ENCODE results near the gene ZNF641.

ZNF641 gene

DNA sequence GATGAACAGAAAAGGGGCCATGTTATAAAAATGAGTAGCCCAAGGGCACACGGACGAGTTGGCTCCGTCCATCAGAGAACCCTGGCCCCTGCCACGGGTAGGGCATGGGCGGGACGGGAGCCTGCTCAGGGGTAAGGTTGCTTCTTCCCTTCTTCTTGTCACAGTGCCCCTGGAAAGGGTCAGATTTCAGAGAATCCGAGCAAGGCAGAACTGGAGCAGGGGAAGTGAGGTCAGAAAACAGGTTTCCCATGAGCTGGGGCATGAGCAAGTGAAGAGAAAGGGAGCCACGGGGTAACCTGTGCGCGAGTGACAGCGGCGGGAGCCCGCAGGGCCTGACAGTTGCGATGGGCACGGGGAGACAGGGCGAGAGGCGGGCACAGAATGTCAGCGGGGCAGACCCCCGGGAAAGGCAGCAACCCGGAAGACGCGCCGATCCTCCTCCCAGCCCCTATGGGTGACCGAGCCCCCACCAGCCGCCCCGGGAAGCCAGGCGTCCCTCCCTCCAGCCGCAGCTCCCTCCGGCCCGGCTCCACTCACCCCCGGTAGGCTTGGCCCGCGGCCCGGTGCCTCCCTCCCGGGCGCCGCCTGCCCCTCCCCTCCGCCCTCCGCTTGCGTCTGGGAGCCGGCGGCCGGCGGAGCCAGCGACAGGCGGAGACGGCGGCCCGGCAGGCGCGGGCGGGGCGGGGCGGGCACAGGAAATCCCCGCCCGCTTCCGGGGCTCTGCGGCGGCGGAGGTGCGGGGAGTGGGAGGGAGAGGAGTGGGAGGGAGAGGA lies at the start of gene ZNF641:
Gene ZNF641 (minus strand): TSS at position 671 of the 773 bp plus-strand sequence. CDS start 2,829 bp downstream, outside the sequence.
- no peaks in the 10 kb centered on the region for H3K36me3 ChIP-seq (ENCODE audit: insufficient read depth, low read length)
- peak within 1 kb of the TSS; percentile 64 for H3K9ac ChIP-seq (ENCODE audit: low read depth, low read length)
- H3K4me1 ChIP-seq (ENCODE audit: insufficient read depth, low read length): no peaks in the 10 kb centered on the region
- H3K9me3 ChIP-seq (ENCODE audit: control insufficient read depth, insufficient read depth, low read length): no peaks in the 10 kb centered on the region

DNA sequence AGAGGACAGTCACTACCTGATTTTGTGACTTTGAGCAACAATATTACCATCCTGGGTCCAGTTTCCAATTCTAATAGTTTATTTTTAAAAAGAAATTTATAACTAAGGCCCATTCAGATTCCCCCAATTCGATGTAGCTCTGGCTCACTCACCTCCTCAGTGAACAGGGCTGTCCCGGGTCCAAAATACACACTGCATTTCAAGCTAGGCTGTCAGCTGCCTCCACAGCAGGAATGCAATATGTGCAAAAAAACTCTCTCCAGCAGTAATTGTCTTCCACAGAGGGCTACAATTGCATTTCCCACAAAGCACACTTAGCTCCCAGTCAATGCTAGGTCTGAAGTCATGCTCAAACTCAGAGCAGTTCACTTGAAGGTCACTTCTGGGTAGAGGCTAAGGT lies 39.3 kb upstream of the ZNF641 start:
- Histone ChIP-seq H3K4me1 (ENCODE audit: insufficient read depth, low read length) (no peaks in the 10 kb centered on the region), H3K9me3 (ENCODE audit: control insufficient read depth, insufficient read depth, low read length) (no peaks in the 10 kb centered on the region), H3K36me3 (ENCODE audit: insufficient read depth, low read length) (no peaks in the 10 kb centered on the region)

GRCh38 chr12:48389409-48389808 lies 38.7 kb upstream of the ZNF641 start:
- no peaks in the 10 kb centered on the region for H3K36me3 ChIP-seq (ENCODE audit: insufficient read depth, low read length)
- no peaks in the 10 kb centered on the region for H3K9me3 ChIP-seq (ENCODE audit: control insufficient read depth, insufficient read depth, low read length)

More for the DNA sequence above, 39.3 kb upstream of the ZNF641 start:
- H3K9ac ChIP-seq (ENCODE audit: low read depth, low read length): no peak overlapping the region

DNA sequence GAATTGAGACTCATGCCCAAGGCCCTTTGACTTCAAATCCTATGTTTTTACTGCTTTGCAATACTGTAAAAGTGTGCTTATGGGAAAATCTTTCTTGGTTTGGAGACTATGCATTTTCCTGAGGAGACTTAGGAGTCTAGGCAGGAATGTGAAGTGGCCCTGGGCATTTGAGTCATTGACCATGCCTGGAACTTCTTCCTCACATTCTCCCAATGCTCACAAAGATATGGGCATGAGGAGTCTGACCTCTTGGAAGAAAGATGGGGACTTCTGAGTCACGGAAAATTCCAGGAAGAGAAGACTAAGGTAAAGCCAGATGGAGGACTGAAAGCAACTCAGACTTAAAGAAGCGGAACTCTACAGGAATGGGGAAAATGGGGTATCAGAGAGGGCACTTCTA lies 38.2 kb upstream of the ZNF641 start:
- no peak overlapping the region for H3K9ac ChIP-seq (ENCODE audit: low read depth, low read length)
- no peaks in the 10 kb centered on the region for H3K9me3 ChIP-seq (ENCODE audit: control insufficient read depth, insufficient read depth, low read length)
- no peaks in the 10 kb centered on the region for H3K4me1 ChIP-seq (ENCODE audit: insufficient read depth, low read length)
- no peaks in the 10 kb centered on the region for H3K36me3 ChIP-seq (ENCODE audit: insufficient read depth, low read length)

More at GRCh38 chr12:48389409-48389808, 38.7 kb upstream of the ZNF641 start:
- H3K4me1 ChIP-seq (ENCODE audit: insufficient read depth, low read length): no peaks in the 10 kb centered on the region
- H3K9ac ChIP-seq (ENCODE audit: low read depth, low read length): no peak overlapping the region

- H3K9me3 ChIP-seq (ENCODE audit: control insufficient read depth, insufficient read depth, low read length): no peaks in the 10 kb centered on the region
- H3K9ac ChIP-seq (ENCODE audit: low read depth, low read length): no peak overlapping the region
- no peaks in the 10 kb centered on the region for H3K4me1 ChIP-seq (ENCODE audit: insufficient read depth, low read length)
- H3K36me3 ChIP-seq (ENCODE audit: insufficient read depth, low read length): no peaks in the 10 kb centered on the region
Measured at GRCh38 chr12:48388460-48388859, 37.7 kb upstream of the ZNF641 start.

GRCh38 chr12:48380596-48380995 lies 29.9 kb upstream of the ZNF641 start:
- no peaks in the 10 kb centered on the region for H3K9me3 ChIP-seq (ENCODE audit: control insufficient read depth, insufficient read depth, low read length)
- H3K4me1 ChIP-seq (ENCODE audit: insufficient read depth, low read length): no peaks in the 10 kb centered on the region
- H3K36me3 ChIP-seq (ENCODE audit: insufficient read depth, low read length): no peaks in the 10 kb centered on the region
- no peak overlapping the region for H3K9ac ChIP-seq (ENCODE audit: low read depth, low read length)

GRCh38 chr12:48379794-48380193 lies 29.1 kb upstream of the ZNF641 start:
- Histone ChIP-seq H3K9ac (ENCODE audit: low read depth, low read length) (no peak overlapping the region), H3K4me1 (ENCODE audit: insufficient read depth, low read length) (no peaks in the 10 kb centered on the region), H3K36me3 (ENCODE audit: insufficient read depth, low read length) (no peaks in the 10 kb centered on the region), H3K9me3 (ENCODE audit: control insufficient read depth, insufficient read depth, low read length) (no peaks in the 10 kb centered on the region)

- Histone ChIP-seq H3K36me3 (ENCODE audit: insufficient read depth, low read length) (no peaks in the 10 kb centered on the region), H3K4me1 (ENCODE audit: insufficient read depth, low read length) (no peaks in the 10 kb centered on the region), H3K9me3 (ENCODE audit: control insufficient read depth, insufficient read depth, low read length) (no peaks in the 10 kb centered on the region), H3K9ac (ENCODE audit: low read depth, low read length) (no peak overlapping the region)
Measured at GRCh38 chr12:48377646-48378045, 26.9 kb upstream of the ZNF641 start.

DNA sequence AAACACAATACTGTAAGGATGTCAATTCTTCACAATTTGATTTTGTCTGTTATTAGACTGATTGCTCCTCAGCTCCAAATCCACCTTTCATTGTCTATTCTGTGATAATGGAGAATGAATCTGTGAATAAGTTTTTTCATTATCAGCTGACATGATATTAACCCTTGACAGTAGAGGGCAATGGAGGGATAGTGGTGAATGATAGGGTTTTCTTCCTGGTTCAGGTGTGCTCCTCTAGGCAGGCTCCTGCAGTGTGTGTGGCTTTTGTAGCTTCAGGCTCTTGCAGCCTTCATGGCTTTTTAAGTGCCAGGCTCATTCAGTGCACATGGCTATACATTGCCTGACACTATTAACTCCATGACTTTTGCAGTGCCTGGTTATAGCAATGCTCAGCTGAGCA lies 23.4 kb upstream of the ZNF641 start:
- no peaks in the 10 kb centered on the region for H3K36me3 ChIP-seq (ENCODE audit: insufficient read depth, low read length)
- no peaks in the 10 kb centered on the region for H3K9me3 ChIP-seq (ENCODE audit: control insufficient read depth, insufficient read depth, low read length)
- H3K9ac ChIP-seq (ENCODE audit: low read depth, low read length): no peak overlapping the region
- H3K4me1 ChIP-seq (ENCODE audit: insufficient read depth, low read length): no peaks in the 10 kb centered on the region

GRCh38 chr12:48366131-48366530 lies 15.4 kb upstream of the ZNF641 start:
- Histone ChIP-seq H3K4me1 (ENCODE audit: insufficient read depth, low read length) (peaks cover 6% of the 10 kb centered on the region; the same call in 1 of the 2 replicates), H3K36me3 (ENCODE audit: insufficient read depth, low read length) (no peaks in the 10 kb centered on the region), H3K9me3 (ENCODE audit: control insufficient read depth, insufficient read depth, low read length) (no peaks in the 10 kb centered on the region), H3K9ac (ENCODE audit: low read depth, low read length) (no peak overlapping the region)

DNA sequence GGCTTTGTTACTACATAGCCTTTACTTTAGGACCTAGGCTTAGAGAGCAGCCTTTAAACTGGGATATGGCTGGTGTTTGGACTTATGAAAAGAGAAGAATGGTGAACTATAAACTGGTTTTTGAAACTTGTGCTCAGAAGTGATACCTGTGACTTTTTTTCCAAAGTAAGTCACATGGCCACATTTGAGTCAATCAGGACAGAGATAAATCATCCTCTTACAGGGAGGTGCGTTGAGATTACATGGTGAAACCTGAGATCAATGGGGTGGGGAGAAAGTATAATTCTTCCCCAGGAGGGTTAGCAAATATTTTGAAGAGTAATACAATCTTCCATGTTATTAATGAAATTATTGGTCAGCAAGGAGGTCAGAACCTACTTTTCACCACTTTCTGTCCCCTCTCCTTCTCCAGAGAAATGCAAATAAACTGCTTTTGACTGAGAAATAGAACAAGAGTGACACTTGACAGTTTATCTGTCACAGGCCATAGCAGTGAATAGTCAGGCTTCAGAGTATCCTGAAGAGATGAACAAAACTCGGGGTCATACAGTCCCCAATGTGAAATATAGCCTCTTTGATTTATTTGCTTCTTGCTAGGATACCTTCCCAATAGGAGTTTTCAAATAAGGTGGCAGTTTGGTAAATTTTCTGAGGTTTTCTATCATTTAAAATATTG lies 11.1 kb upstream of the ZNF641 start:
- Histone ChIP-seq H3K4me1 (ENCODE audit: insufficient read depth, low read length) (peaks cover 6% of the 10 kb centered on the region; the same call in 1 of the 2 replicates), H3K9ac (ENCODE audit: low read depth, low read length) (no peak overlapping the region), H3K9me3 (ENCODE audit: control insufficient read depth, insufficient read depth, low read length) (no peaks in the 10 kb centered on the region), H3K36me3 (ENCODE audit: insufficient read depth, low read length) (no peaks in the 10 kb centered on the region)

DNA sequence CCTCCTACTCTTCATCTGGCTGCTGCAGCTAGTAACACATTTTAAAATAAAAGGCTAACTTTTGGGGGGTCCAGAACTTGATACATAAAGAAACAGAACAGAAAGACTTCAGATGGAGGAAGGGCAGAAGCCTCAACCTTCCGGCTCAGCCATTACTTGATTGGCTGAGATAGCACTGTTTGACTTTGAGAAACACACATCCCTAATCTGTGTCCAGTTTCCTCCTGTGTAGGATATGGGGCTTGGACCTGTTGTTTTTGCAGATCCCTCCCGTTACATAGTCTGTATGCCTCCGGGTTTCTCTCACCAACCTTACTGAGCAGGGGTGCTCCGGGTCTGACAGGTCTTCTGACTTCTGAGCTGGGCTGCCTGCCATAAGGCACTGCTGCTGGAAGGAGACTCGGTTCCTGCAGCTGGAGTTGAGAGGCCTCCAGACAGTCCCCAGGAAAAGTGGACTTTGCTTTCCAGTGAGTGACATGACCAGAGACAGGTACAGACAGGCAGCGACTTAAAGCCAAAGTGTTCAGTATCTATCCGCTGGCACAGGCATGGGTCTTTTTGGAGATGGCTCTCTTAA lies 8.3 kb upstream of the ZNF641 start:
- no peaks in the 10 kb centered on the region for H3K9me3 ChIP-seq (ENCODE audit: control insufficient read depth, insufficient read depth, low read length)
- no peaks in the 10 kb centered on the region for H3K4me1 ChIP-seq (ENCODE audit: insufficient read depth, low read length)
- no peaks in the 10 kb centered on the region for H3K36me3 ChIP-seq (ENCODE audit: insufficient read depth, low read length)
- no peak overlapping the region for H3K9ac ChIP-seq (ENCODE audit: low read depth, low read length)

- Histone ChIP-seq H3K9me3 (ENCODE audit: control insufficient read depth, insufficient read depth, low read length) (no peaks in the 10 kb centered on the region), H3K36me3 (ENCODE audit: insufficient read depth, low read length) (no peaks in the 10 kb centered on the region), H3K9ac (ENCODE audit: low read depth, low read length) (no peak overlapping the region), H3K4me1 (ENCODE audit: insufficient read depth, low read length) (no peaks in the 10 kb centered on the region)
Measured at GRCh38 chr12:48356041-48356768, 5.5 kb upstream of the ZNF641 start.

DNA sequence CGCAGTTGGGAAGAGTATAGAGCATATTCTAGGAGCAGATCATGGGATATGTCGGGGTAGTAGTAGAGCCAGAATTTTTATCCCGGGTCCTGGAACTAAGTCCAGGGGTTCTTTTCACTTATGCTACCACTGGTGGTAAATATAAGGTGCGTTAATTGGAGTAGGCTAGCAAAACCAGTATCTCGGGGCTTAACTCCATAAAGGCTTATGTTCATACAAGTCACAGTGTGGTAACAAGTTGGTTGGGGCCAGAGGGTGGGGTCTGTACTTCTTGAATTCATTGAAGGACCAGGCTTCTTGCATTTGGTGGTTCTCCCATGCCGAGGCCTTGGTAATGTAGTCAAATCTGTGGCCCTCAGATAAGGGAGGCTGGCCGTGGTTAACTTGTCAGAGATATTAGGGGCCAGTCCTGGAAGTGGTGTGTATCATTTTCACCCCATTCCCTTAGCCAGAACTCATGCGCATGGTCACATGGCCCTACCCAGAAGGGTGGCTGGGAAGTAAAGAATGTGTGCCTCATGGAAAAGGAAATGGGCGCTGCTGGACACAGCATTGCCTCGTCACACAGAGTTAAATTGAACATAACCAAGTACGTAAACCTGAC lies 1.5 kb upstream of the ZNF641 start:
- Histone ChIP-seq H3K9ac (ENCODE audit: low read depth, low read length) (no peak overlapping the region), H3K36me3 (ENCODE audit: insufficient read depth, low read length) (no peaks in the 10 kb centered on the region), H3K9me3 (ENCODE audit: control insufficient read depth, insufficient read depth, low read length) (no peaks in the 10 kb centered on the region), H3K4me1 (ENCODE audit: insufficient read depth, low read length) (no peaks in the 10 kb centered on the region)

All from ES-I3 (cell line).